ENCODE results near the gene ANO10.

GRCh38 chr3:43353393-43353792 lies 268.4 kb downstream of the ANO10 start:
- TF ChIP-seq CTCF (IDR thresholded peaks at IDR 0.05) (no peak), EP300 (IDR thresholded peaks at IDR 0.05) (no peak)
